Panc1 (cell line): ENCODE data around the gene PLPP4.

Experiments used
- POLR2AphosphoS5 ChIP-seq: IDR thresholded peaks from 2 replicates; pipeline ENCODE4 v1.6.1; 2012; ENCODE audit warnings: mild to moderate bottlenecking, low read depth, low read length, moderate library complexity
- REST ChIP-seq, 2 experiments: IDR thresholded peaks; 2 replicates each; pipeline ENCODE4 v1.6.1; 2011 to 2012; ENCODE audit warnings: low read depth in 2 of 2, control low read depth in 1 of 2, low read length in 1 of 2, mild to moderate bottlenecking in 1 of 2, moderate library complexity in 1 of 2; ENCODE audit not compliant: insufficient read depth in 1 of 2

- TF ChIP-seq POLR2AphosphoS5: no peak
- no peak for TF ChIP-seq REST (IDR thresholded peaks at IDR 0.05; ENCODE audit: insufficient read depth in 1 of 2, low read depth in 2 of 2, low read length in 1 of 2)
Measured at GRCh38 chr10:120514959-120515358, 57.9 kb downstream of the PLPP4 start.
